H1 (cell line): ENCODE results near the gene EXD3. TPM values are rescaled to one million over a fixed set of nuclear protein-coding genes. Genes with fewer than 3 reads are reported as not detected.

Experiments
- GABPA ChIP-seq: IDR thresholded peaks from 2 replicates; pipeline ENCODE4 v1.6.1; 2011; ENCODE audit warnings: mild to moderate bottlenecking, low read length, moderate library complexity, borderline replicate concordance; ENCODE audit not compliant: insufficient read depth
- JUN ChIP-seq: IDR thresholded peaks from 2 replicates; pipeline ENCODE4 v1.6.1; 2011; ENCODE audit warnings: low read depth, mild to moderate bottlenecking, improper control_type of control experiment, low read length
- RFX5 ChIP-seq: IDR thresholded peaks from 2 replicates; pipeline ENCODE4 v1.6.1; 2011; ENCODE audit warnings: low read depth, low read length, improper control_type of control experiment, borderline replicate concordance
- polyA plus RNA-seq, 7 experiments: library from polyadenylated mRNA; depleted of rRNA in 3 of 7; stranded (reverse) in 5 of 7; unstranded in 2 of 7; fragments of >200 nt in 5 of 7; fragments of 200-250 nt in 2 of 7; gene quantifications; 1 replicate in 5 of 7; 2 replicates in 1 of 7; 4 replicates in 1 of 7; pipeline versions ENCODE4 v1.2.1 to v1.2.3, GENCODE V29; 2011 to 2013; ENCODE audit warnings: missing spikeins in 2 of 7, mixed read lengths in 2 of 7
- total RNA-seq: library from RNA; stranded (reverse); fragmentation: NEBNext Ultra II Directional; extraction: Animal tissue kit (Norgen Biotek cat#: 25700); gene quantifications from 2 replicates; pipeline ENCODE4 v1.2.1, GENCODE V29; 2021

Gene EXD3
- total and polyA plus RNA-seq, 2 of the 8 experiments (the other 6 are each of a cell fraction or from before 2014, with no cell fraction given) = 7.2 to 9.4 TPM

- no peak for TF ChIP-seq GABPA
- TF ChIP-seq JUN = no peak
- no peak for TF ChIP-seq RFX5
These were observed 47.5 kb downstream of the EXD3 start (continued) for GRCh38 chr9:137375321-137376058.
